ENCODE data around the gene ATP1A1.

ATP1A1 gene

GRCh38 chr1:116380499-116381242 is 7.6 kb downstream of the ATP1A1 start:
- in situ Hi-C loops (cut with HindIII; ENCODE audit: low pct_ligation_motif_present, low pct_unique_long_range_greater_than_20kb, low sequenced_read_pairs) = no loop called here
- no peak for DNase-seq

- no peak for DNase-seq
- in situ Hi-C loops (cut with HindIII; ENCODE audit: low pct_ligation_motif_present, low pct_unique_long_range_greater_than_20kb, low sequenced_read_pairs) = no loop called here
Measured at GRCh38 chr1:116382321-116382720, 9.3 kb downstream of the ATP1A1 start.

GRCh38 chr1:116382857-116383483 is 9.9 kb downstream of the ATP1A1 start:
- in situ Hi-C loops (cut with HindIII; ENCODE audit: low pct_ligation_motif_present, low pct_unique_long_range_greater_than_20kb, low sequenced_read_pairs) = no loop called here
- no peak for DNase-seq

- in situ Hi-C loops (cut with HindIII; ENCODE audit: low pct_ligation_motif_present, low pct_unique_long_range_greater_than_20kb, low sequenced_read_pairs) = no loop called here
- DNase-seq = no peak
Measured at GRCh38 chr1:116386042-116386441, 13.0 kb downstream of the ATP1A1 start.

GRCh38 chr1:116387551-116387950 is 14.5 kb downstream of the ATP1A1 start:
- in situ Hi-C loops (cut with HindIII; ENCODE audit: low pct_ligation_motif_present, low pct_unique_long_range_greater_than_20kb, low sequenced_read_pairs) = no loop called here
- no peak for DNase-seq

GRCh38 chr1:116388122-116388521 is 15.1 kb downstream of the ATP1A1 start:
- in situ Hi-C loops (cut with HindIII; ENCODE audit: low pct_ligation_motif_present, low pct_unique_long_range_greater_than_20kb, low sequenced_read_pairs) = no loop called here
- DNase-seq = no peak

- DNase-seq = no peak
- in situ Hi-C loops (cut with HindIII; ENCODE audit: low pct_ligation_motif_present, low pct_unique_long_range_greater_than_20kb, low sequenced_read_pairs) = no loop called here
Measured at GRCh38 chr1:116389013-116389412, 16.0 kb downstream of the ATP1A1 start.

- no peak for DNase-seq
- in situ Hi-C loops (cut with HindIII; ENCODE audit: low pct_ligation_motif_present, low pct_unique_long_range_greater_than_20kb, low sequenced_read_pairs) = no loop called here
Measured at GRCh38 chr1:116389686-116390085, 16.6 kb downstream of the ATP1A1 start.

- DNase-seq = no peak
- in situ Hi-C loops (cut with HindIII; ENCODE audit: low pct_ligation_motif_present, low pct_unique_long_range_greater_than_20kb, low sequenced_read_pairs) = no loop called here
Measured at GRCh38 chr1:116390195-116390594, 17.2 kb downstream of the ATP1A1 start.

- in situ Hi-C loops (cut with HindIII; ENCODE audit: low pct_ligation_motif_present, low pct_unique_long_range_greater_than_20kb, low sequenced_read_pairs) = no loop called here
- no peak for DNase-seq
Measured at GRCh38 chr1:116391185-116391584, 18.1 kb downstream of the ATP1A1 start.

- no peak for DNase-seq
- in situ Hi-C loops (cut with HindIII; ENCODE audit: low pct_ligation_motif_present, low pct_unique_long_range_greater_than_20kb, low sequenced_read_pairs) = no loop called here
Measured at GRCh38 chr1:116392717-116393404, 19.8 kb downstream of the ATP1A1 start.

GRCh38 chr1:116393792-116394191 is 20.7 kb downstream of the ATP1A1 start:
- DNase-seq = no peak
- in situ Hi-C loops (cut with HindIII; ENCODE audit: low pct_ligation_motif_present, low pct_unique_long_range_greater_than_20kb, low sequenced_read_pairs) = no loop called here

- no peak for DNase-seq
- in situ Hi-C loops (cut with HindIII; ENCODE audit: low pct_ligation_motif_present, low pct_unique_long_range_greater_than_20kb, low sequenced_read_pairs) = no loop called here
Measured at GRCh38 chr1:116394270-116394669, 21.2 kb downstream of the ATP1A1 start.

GRCh38 chr1:116396769-116397168 is 23.7 kb downstream of the ATP1A1 start:
- no peak for DNase-seq
- in situ Hi-C loops (cut with HindIII; ENCODE audit: low pct_ligation_motif_present, low pct_unique_long_range_greater_than_20kb, low sequenced_read_pairs) = no loop called here

GRCh38 chr1:116397728-116398127 is 24.7 kb downstream of the ATP1A1 start:
- DNase-seq = no peak
- in situ Hi-C loops (cut with HindIII; ENCODE audit: low pct_ligation_motif_present, low pct_unique_long_range_greater_than_20kb, low sequenced_read_pairs) = no loop called here

GRCh38 chr1:116400780-116401179 is 27.7 kb downstream of the ATP1A1 start:
- no peak for DNase-seq
- in situ Hi-C loops (cut with HindIII; ENCODE audit: low pct_ligation_motif_present, low pct_unique_long_range_greater_than_20kb, low sequenced_read_pairs) = no loop called here

- in situ Hi-C loops (cut with HindIII; ENCODE audit: low pct_ligation_motif_present, low pct_unique_long_range_greater_than_20kb, low sequenced_read_pairs) = no loop called here
- no peak for DNase-seq
Measured at GRCh38 chr1:116401646-116402176, 28.7 kb downstream of the ATP1A1 start.

- in situ Hi-C loops (cut with HindIII; ENCODE audit: low pct_ligation_motif_present, low pct_unique_long_range_greater_than_20kb, low sequenced_read_pairs) = no loop called here
- DNase-seq = no peak
Measured at GRCh38 chr1:116402333-116402732, 29.3 kb downstream of the ATP1A1 start.

GRCh38 chr1:116403496-116404136 is 30.6 kb downstream of the ATP1A1 start:
- in situ Hi-C loops (cut with HindIII; ENCODE audit: low pct_ligation_motif_present, low pct_unique_long_range_greater_than_20kb, low sequenced_read_pairs) = no loop called here

More at GRCh38 chr1:116403496-116404136, 30.6 kb downstream of the ATP1A1 start:
- DNase-seq = no peak
